ENCODE data around the gene LTA4H.

Gene LTA4H

DNA sequence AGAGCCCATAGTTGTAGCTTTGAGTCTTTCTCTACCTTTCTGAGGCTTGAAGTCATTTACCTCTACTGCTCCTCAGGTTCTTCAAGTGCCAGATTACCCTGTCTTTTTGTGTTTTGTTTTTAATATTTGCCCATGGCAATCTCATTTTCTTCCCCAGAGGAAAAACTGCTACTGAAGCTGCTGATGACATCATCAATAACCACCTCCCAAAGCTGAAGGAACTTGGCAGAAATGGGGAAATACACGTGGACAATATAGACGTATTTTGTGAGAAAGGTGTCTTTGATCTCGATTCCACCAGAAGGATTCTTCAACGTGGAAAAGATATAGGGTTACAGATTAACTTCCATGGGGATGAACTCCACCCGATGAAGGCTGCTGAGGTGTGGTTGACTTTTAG is 75.1 kb downstream of the LTA4H start:
- DNase-seq (ENCODE audit: low read depth in 2 of 3, low spot score in 2 of 3): no peak

DNA sequence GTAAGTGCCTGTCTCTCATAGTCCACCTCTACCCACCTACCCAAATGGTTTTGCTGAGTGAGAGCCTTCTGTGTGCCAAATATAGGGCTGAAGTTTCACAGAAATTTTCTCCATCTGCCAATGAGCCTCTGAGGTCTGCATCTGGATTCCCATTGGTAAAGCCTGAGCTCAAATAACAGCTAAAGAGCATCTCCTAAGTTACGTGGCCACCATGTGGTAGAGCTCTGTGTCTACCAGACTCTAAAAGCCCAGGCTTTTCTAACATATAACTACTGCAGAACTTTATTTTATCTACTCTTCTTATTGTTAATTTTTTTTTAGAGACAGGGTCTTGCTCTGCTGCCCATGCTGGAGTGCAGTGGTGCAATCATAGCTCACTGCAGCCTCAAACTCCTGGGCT is 76.3 kb downstream of the LTA4H start:
- no peak for DNase-seq (ENCODE audit: low read depth in 2 of 3, low spot score in 2 of 3)

GRCh38 chr12:95956557-95957145 is 78.7 kb downstream of the LTA4H start:
- DNase-seq (ENCODE audit: low read depth in 2 of 3, low spot score in 2 of 3): no peak

- no peak for DNase-seq (ENCODE audit: low read depth in 2 of 3, low spot score in 2 of 3)
Observed at GRCh38 chr12:95955549-95956159, 79.7 kb downstream of the LTA4H start.

- DNase-seq (ENCODE audit: low read depth in 2 of 3, low spot score in 2 of 3): no peak
Observed at GRCh38 chr12:95953000-95953399, 82.4 kb downstream of the LTA4H start.

DNA sequence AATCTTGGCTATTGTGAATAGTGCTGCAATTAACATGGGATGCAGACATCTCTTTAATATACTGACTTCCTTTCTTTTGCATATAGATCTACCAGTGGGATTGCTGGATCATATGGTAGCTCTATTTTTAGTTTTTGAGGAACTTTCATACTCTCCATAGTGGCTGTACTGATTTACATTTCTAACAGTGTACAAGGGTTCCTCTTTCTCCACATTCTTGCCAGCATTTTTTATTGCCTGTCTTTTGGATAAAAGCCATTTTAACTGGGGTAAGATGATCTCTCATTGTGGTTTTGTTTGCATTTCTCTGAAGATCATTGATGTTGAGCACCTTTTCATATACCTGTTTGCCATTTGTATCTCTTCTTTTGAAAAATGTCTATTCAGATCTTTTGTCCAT is 83.9 kb downstream of the LTA4H start:
- DNase-seq (ENCODE audit: low read depth in 2 of 3, low spot score in 2 of 3): no peak
